Measurements from ENCODE around the gene OLFM2. TPM values are rescaled to one million over a fixed set of nuclear protein-coding genes. Genes with fewer than 3 reads are reported as not detected.

The OLFM2 gene
- total and polyA plus RNA-seq, 8 donors = 2.4 to 27.4 (median 8.7) TPM

DNA sequence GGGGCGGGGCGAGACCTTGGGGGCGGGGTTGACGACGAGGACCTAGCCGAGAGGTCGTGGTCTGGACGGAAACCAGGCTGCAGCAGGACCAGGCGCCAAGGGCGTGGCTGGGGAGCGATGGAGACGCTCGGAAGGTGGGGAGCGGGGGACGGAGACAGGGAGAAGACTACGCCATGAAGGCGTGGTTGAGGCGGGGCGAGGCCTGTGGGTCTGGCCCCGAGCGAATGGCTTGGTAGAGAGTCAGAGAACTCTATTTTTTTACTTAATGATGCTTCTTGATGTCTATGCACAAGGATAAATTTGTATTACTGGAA is 116.8 kb downstream of the OLFM2 start:
- DNase-seq = no peak
- no peak for FAIRE-seq
- Histone ChIP-seq H3K27ac (peak overlapping the region in 3 of 4 donors; percentile 43 to 68 (median 62)), H3K9me3 (no peaks in the 10 kb centered on the region), H3K4me3 (peak overlapping the region in 2 of 4 donors; percentile 17 to 30), H3K36me3 (no peaks in the 10 kb centered on the region), H3K27me3 (no peaks in the 10 kb centered on the region), H3K4me1 (peaks cover 7 to 14% (median 8%) of the 10 kb centered on the region in 3 donors)
- intact Hi-C loops (cut with DNase I) = no loop called here
- WGBS, 2 donors = 1% methylated on average over 21 of the region's 21 CpGs
- TF ChIP-seq, protein P1, sequence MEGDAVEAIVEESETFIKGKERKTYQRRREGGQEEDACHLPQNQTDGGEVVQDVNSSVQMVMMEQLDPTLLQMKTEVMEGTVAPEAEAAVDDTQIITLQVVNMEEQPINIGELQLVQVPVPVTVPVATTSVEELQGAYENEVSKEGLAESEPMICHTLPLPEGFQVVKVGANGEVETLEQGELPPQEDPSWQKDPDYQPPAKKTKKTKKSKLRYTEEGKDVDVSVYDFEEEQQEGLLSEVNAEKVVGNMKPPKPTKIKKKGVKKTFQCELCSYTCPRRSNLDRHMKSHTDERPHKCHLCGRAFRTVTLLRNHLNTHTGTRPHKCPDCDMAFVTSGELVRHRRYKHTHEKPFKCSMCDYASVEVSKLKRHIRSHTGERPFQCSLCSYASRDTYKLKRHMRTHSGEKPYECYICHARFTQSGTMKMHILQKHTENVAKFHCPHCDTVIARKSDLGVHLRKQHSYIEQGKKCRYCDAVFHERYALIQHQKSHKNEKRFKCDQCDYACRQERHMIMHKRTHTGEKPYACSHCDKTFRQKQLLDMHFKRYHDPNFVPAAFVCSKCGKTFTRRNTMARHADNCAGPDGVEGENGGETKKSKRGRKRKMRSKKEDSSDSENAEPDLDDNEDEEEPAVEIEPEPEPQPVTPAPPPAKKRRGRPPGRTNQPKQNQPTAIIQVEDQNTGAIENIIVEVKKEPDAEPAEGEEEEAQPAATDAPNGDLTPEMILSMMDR (IDR thresholded peaks at IDR 0.05) = no peak
- ATAC-seq = no peak

DNA sequence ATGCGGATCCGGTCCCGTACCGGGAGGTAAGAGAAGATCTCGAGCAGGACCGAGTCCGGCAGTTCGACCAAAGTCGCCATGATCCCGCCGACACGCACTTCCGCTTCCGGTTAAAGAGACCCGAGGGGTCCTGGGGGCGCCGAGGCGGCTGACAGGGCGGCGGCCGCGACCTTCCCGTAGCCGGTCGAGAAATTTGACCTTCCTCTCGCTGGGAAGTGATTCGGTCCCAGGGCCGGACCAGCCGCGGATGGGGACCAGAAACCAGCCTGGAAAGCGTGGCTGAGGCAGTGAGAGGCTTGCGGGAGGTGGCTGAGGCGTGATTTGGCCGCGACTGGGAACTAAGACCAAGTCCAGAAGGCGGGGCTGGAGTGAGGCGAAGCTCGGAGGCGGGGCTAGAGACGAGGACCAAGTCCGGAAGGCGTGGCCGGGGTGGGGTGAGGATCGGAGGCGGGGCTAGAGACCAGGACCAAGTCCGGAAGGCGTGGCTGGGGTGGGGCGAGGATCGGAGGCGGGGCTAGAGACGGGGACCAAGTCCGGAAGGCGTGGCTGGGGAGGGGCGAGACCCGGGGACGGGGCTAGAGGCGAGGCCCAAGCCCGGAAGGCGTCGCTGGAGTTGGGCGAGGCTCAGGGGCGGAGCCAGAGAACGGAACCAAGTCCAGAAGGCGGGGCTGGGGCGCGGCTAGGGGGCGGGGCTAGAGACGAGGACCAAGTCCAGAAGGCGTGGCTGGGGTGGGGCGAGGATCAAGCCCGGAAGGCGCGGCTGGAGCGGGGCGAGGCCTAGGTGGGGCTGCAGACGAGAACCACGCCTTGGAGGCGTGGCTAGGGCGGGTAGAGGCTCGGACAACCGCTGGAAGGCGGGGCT is 117.3 kb downstream of the OLFM2 start, which contains the start of gene FBXL12:
FBXL12 (minus strand) TSS at position 346 of the 862 bp plus-strand sequence; CDS start at position 80, 266 bp downstream.
- Histone ChIP-seq H3K9me3 (no peaks in the 10 kb centered on the region), H3K27ac (peak within 1 kb of the TSS; percentile 87 to 94 (median 91)), H3K4me1 (peaks cover 7 to 14% (median 8%) of the 10 kb centered on the region in 3 donors), H3K27me3 (no peaks in the 10 kb centered on the region), H3K36me3 (no peaks in the 10 kb centered on the region), H3K4me3 (peak within 1 kb of the TSS; percentile 61 to 99 (median 82))
- TF ChIP-seq, protein P1 (IDR thresholded peaks at IDR 0.05) = no peak
- peak; percentile 90 to 95 (median 90) for ATAC-seq
- peak; percentile 82 for FAIRE-seq
- DNase-seq = peak; percentile 100
- WGBS, 2 donors = 0 to 1% methylated on average over 75 to 82 of the region's 82 CpGs
- intact Hi-C loops (cut with DNase I) = no loop called here

- intact Hi-C loops (cut with DNase I) = no loop called here
- Histone ChIP-seq H3K27me3 (no peaks in the 10 kb centered on the region), H3K4me1 (peaks cover 7 to 14% (median 8%) of the 10 kb centered on the region in 3 donors), H3K4me3 (peak overlapping the region; percentile 61 to 99 (median 82)), H3K27ac (peak overlapping the region; percentile 87 to 94 (median 91)), H3K9me3 (no peaks in the 10 kb centered on the region), H3K36me3 (no peaks in the 10 kb centered on the region)
- TF ChIP-seq, protein P1 (IDR thresholded peaks at IDR 0.05) = no peak
- WGBS, 2 donors = 3 to 4% methylated on average over 34 to 39 of the region's 39 CpGs
- DNase-seq (peak in 1 of 6 donors; percentile 82), FAIRE-seq (no peak), ATAC-seq (no peak)
Observed at GRCh38 chr19:9818175-9818733, 118.1 kb downstream of the OLFM2 start.

GRCh38 chr19:9811139-9811538 is 125.2 kb downstream of the OLFM2 start:
- Histone ChIP-seq H3K27ac (no peak overlapping the region), H3K9me3 (no peaks in the 10 kb centered on the region), H3K36me3 (peaks cover 0 to 25% (median 10%) of the 10 kb centered on the region in 3 donors), H3K27me3 (no peaks in the 10 kb centered on the region), H3K4me3 (no peak overlapping the region), H3K4me1 (no peaks in the 10 kb centered on the region)
- FAIRE-seq = no peak
- WGBS, 2 donors = 97 to 99% methylated on average over 21 of the region's 21 CpGs
- DNase-seq = peak in 1 of 6 donors; percentile 65
- ATAC-seq = no peak
- intact Hi-C loops (cut with DNase I) = no loop called here
- TF ChIP-seq, protein P1 (IDR thresholded peaks at IDR 0.05) = no peak

Measured in pancreas (tissue), 10 donors.